Measurements from ENCODE around the gene COX7C. TPM values are rescaled to one million over a fixed set of nuclear protein-coding genes. Genes with fewer than 3 reads are reported as not detected.
A peak's percentile ranks its signal among the peaks of the same experiment; 100 is the strongest.
"Not testable (repeated sequence)": the region's sequence is repeated elsewhere in the genome, so short reads cannot be mapped to it uniquely, and the experiment has no call there.

Gene COX7C
- polyA plus RNA-seq, 1 donor from 2014 or later, result 1,002 TPM

DNA sequence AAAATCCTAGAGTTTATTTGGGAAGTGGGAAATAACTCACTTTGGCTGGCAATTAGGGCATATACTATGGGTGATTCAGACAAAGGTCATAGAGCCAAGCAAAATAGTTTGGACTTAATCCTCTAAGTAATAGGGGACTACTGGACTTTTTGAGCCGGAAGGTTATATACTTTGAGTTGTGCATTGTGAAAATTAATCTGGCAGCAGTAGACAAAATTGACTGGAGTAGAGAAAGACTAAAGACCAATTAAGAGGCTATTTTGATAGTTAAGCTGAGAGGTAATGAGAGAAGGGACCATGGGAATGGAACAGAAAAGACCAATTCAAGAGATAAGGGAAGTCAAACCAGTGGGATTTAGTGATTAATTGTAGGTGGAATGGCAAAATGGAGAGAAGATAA is 28.9 kb downstream of the COX7C start:
- Histone ChIP-seq H3K27ac (ENCODE audit: low read length) (no peak overlapping the region), H3F3A (ENCODE audit: insufficient read depth, low read length, poor library complexity, severe bottlenecking) (no peaks in the 10 kb centered on the region), H3K9ac (ENCODE audit: low read length) (no peak overlapping the region), H3K9me3 (ENCODE audit: low read length) (no peaks in the 10 kb centered on the region), H4K20me1 (ENCODE audit: insufficient read depth) (no peaks in the 10 kb centered on the region), H3K4me3 (ENCODE audit: low read length) (no peak overlapping the region), H3K79me2 (replicated peaks; ENCODE audit: insufficient read depth, low read length) (no peaks in the 10 kb centered on the region), H3K27me3 (ENCODE audit: insufficient read depth, low read depth, low read length) (no peaks in the 10 kb centered on the region), H2AFZ (ENCODE audit: low read depth, low read length) (no peak overlapping the region), H3K9me2 (ENCODE audit: insufficient read depth, low read length) (no peaks in the 10 kb centered on the region), H3K4me2 (ENCODE audit: low read length) (no peak overlapping the region), H3K36me3 (ENCODE audit: insufficient read depth, low read length) (no peaks in the 10 kb centered on the region)
- TF ChIP-seq EZH2 (IDR thresholded peaks at IDR 0.05; ENCODE audit: borderline replicate concordance, insufficient read depth, low read length, poor library complexity, severe bottlenecking) (no peak), MXI1 (conservative IDR thresholded peaks at IDR 0.05; ENCODE audit: poor library complexity, severe bottlenecking) (no peak), SMC3 (conservative IDR thresholded peaks at IDR 0.05; ENCODE audit: poor library complexity) (no peak), TAF1 (IDR thresholded peaks at IDR 0.05; ENCODE audit: low read depth) (no peak), POLR2AphosphoS5 (IDR thresholded peaks at IDR 0.05) (no peak), RAD21 (conservative IDR thresholded peaks at IDR 0.05) (no peak), EP300 (conservative IDR thresholded peaks at IDR 0.05; ENCODE audit: poor library complexity, severe bottlenecking) (no peak)
- TF ChIP-seq, protein P1, sequence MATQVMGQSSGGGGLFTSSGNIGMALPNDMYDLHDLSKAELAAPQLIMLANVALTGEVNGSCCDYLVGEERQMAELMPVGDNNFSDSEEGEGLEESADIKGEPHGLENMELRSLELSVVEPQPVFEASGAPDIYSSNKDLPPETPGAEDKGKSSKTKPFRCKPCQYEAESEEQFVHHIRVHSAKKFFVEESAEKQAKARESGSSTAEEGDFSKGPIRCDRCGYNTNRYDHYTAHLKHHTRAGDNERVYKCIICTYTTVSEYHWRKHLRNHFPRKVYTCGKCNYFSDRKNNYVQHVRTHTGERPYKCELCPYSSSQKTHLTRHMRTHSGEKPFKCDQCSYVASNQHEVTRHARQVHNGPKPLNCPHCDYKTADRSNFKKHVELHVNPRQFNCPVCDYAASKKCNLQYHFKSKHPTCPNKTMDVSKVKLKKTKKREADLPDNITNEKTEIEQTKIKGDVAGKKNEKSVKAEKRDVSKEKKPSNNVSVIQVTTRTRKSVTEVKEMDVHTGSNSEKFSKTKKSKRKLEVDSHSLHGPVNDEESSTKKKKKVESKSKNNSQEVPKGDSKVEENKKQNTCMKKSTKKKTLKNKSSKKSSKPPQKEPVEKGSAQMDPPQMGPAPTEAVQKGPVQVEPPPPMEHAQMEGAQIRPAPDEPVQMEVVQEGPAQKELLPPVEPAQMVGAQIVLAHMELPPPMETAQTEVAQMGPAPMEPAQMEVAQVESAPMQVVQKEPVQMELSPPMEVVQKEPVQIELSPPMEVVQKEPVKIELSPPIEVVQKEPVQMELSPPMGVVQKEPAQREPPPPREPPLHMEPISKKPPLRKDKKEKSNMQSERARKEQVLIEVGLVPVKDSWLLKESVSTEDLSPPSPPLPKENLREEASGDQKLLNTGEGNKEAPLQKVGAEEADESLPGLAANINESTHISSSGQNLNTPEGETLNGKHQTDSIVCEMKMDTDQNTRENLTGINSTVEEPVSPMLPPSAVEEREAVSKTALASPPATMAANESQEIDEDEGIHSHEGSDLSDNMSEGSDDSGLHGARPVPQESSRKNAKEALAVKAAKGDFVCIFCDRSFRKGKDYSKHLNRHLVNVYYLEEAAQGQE (IDR thresholded peaks at IDR 0.05; ENCODE audit: borderline replicate concordance), result no peak
- TF ChIP-seq, protein P2, sequence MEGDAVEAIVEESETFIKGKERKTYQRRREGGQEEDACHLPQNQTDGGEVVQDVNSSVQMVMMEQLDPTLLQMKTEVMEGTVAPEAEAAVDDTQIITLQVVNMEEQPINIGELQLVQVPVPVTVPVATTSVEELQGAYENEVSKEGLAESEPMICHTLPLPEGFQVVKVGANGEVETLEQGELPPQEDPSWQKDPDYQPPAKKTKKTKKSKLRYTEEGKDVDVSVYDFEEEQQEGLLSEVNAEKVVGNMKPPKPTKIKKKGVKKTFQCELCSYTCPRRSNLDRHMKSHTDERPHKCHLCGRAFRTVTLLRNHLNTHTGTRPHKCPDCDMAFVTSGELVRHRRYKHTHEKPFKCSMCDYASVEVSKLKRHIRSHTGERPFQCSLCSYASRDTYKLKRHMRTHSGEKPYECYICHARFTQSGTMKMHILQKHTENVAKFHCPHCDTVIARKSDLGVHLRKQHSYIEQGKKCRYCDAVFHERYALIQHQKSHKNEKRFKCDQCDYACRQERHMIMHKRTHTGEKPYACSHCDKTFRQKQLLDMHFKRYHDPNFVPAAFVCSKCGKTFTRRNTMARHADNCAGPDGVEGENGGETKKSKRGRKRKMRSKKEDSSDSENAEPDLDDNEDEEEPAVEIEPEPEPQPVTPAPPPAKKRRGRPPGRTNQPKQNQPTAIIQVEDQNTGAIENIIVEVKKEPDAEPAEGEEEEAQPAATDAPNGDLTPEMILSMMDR (IDR thresholded peaks at IDR 0.05; ENCODE audit: poor library complexity, severe bottlenecking), result no peak

DNA sequence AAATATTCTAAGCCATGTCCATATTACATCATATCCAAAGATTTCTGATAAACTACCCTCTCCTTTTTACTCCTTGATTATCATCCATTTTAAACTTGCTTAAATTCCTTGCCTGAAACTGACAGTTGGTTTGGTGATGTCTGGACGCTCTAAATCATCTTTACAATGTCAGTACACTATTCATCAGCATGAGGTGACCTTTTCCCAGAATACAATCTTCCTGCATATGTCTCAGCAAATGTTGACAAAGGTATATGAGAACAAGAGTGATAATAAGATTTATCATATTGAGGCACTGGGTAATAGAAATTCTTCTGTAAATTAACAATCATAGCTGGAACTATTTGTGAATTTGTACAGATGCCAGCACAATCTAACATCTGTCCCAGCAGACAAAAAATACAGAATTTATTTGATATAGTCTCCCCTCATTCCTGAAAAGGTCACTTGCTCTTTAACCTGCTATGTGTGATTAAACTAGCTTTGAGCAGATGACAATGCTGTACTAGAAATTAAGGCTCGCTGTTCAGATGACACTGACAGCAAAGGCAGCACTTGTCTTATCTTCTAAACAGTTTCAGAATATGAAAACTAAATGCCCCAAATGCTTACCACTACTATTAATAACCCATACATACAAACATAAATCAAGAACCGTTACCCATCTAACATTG is 32.2 kb downstream of the COX7C start:
- TF ChIP-seq MXI1 (conservative IDR thresholded peaks at IDR 0.05; ENCODE audit: poor library complexity, severe bottlenecking) (no peak), EP300 (conservative IDR thresholded peaks at IDR 0.05; ENCODE audit: poor library complexity, severe bottlenecking) (peak; percentile 7)
- Histone ChIP-seq H4K20me1 (ENCODE audit: insufficient read depth) (no peaks in the 10 kb centered on the region), H3F3A (ENCODE audit: insufficient read depth, low read length, poor library complexity, severe bottlenecking) (no peaks in the 10 kb centered on the region), H3K27me3 (ENCODE audit: insufficient read depth, low read depth, low read length) (no peaks in the 10 kb centered on the region), H3K9ac (ENCODE audit: low read length) (no peak overlapping the region), H3K9me3 (ENCODE audit: low read length) (no peaks in the 10 kb centered on the region), H3K36me3 (ENCODE audit: insufficient read depth, low read length) (no peaks in the 10 kb centered on the region), H2AFZ (ENCODE audit: low read depth, low read length) (no peak overlapping the region), H3K79me2 (replicated peaks; ENCODE audit: insufficient read depth, low read length) (no peaks in the 10 kb centered on the region), H3K4me2 (ENCODE audit: low read length) (no peak overlapping the region), H3K9me2 (ENCODE audit: insufficient read depth, low read length) (no peaks in the 10 kb centered on the region), H3K4me3 (ENCODE audit: low read length) (no peak overlapping the region), H3K27ac (ENCODE audit: low read length) (no peak overlapping the region)

DNA sequence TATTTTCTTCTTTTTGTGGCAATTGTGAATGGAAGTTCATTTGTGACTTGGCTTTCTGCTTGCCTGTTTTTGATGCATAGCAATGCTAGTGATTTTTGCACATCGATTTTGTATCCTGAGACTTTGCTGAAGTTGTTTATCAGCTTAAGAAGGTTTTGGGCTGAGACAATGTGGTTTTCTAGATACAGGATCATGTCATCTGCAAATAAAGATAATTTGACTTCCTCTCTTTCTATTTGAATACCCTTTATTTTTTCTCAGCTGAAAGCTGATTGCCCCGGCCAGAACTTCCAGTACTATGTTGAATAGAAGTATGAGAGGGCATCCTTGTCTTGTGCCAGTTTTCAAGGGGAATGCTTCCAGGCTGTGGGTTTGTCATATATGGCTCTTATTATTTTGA is 43.0 kb downstream of the COX7C start:
- not testable (repeated sequence) for H3K9me2 ChIP-seq (ENCODE audit: insufficient read depth, low read length); H3K9me3 ChIP-seq (ENCODE audit: low read length); H3K27ac ChIP-seq (ENCODE audit: low read length); H3K79me2 ChIP-seq (replicated peaks; ENCODE audit: insufficient read depth, low read length); H4K20me1 ChIP-seq (ENCODE audit: insufficient read depth); H3K36me3 ChIP-seq (ENCODE audit: insufficient read depth, low read length); H3K9ac ChIP-seq (ENCODE audit: low read length); H3K4me3 ChIP-seq (ENCODE audit: low read length); H3K4me2 ChIP-seq (ENCODE audit: low read length); H3F3A ChIP-seq (ENCODE audit: insufficient read depth, low read length, poor library complexity, severe bottlenecking); H2AFZ ChIP-seq (ENCODE audit: low read depth, low read length); H3K27me3 ChIP-seq (ENCODE audit: insufficient read depth, low read depth, low read length)
